DND-41 (cell line): ENCODE measurements around the gene DNAJC10.
"Not testable (repeated sequence)": the region's sequence is repeated elsewhere in the genome, so short reads cannot be mapped to it uniquely, and the experiment has no call there.

Experiments used
- CTCF ChIP-seq: IDR thresholded peaks from 2 replicates; pipeline ENCODE4 v1.5.1; 2012; ENCODE audit warnings: borderline replicate concordance, low read length, moderate library complexity, mild to moderate bottlenecking; ENCODE audit not compliant: poor library complexity, severe bottlenecking; ENCODE audit errors: extremely low read depth
- EZH2 ChIP-seq: IDR thresholded peaks from 3 replicates; pipeline ENCODE4 v1.6.1; 2012; ENCODE audit warnings: borderline replicate concordance, low read depth, mild to moderate bottlenecking, moderate library complexity, low read length, inconsistent platforms; ENCODE audit not compliant: severe bottlenecking

- TF ChIP-seq CTCF, EZH2: not testable (repeated sequence)
These were observed 65.0 kb downstream of the DNAJC10 start for GRCh38 chr2:182781099-182781498.
